Thyroid gland (tissue), 4 donors: ENCODE measurements around the gene TMA7. TPM values are rescaled to one million over a fixed set of nuclear protein-coding genes. Genes with fewer than 3 reads are reported as not detected.
A peak's percentile ranks its signal among the peaks of the same experiment; 100 is the strongest.
"Not testable (repeated sequence)": the region's sequence is repeated elsewhere in the genome, so short reads cannot be mapped to it uniquely, and the experiment has no call there.

Experiments
- DNase-seq, 2 donors: peaks; one replicate each; pipeline ENCODE4 v3.0.0-alpha.2; 2019
- H3K27ac ChIP-seq, 3 donors: fragments of 200-600 bp; sonication (generic); 1 replicate in 2 of 3; 2 replicates in 1 of 3; pipeline ENCODE4 v1.5.1; 2016 to 2019; ENCODE audit warnings: mild to moderate bottlenecking in 1 of 3, moderate library complexity in 1 of 3
- H3K27me3 ChIP-seq: fragments of 200-600 bp; sonication (generic); one replicate; pipeline ENCODE4 v1.5.1; 2019
- H3K36me3 ChIP-seq, 2 donors: fragments of 200-600 bp; sonication (generic); one replicate each; pipeline ENCODE4 v1.5.1; 2016 to 2019
- H3K4me1 ChIP-seq, 2 donors: fragments of 200-600 bp; sonication (generic); one replicate each; pipeline ENCODE4 v1.5.1; 2017 to 2019
- H3K4me3 ChIP-seq, 3 donors: fragments of 200-600 bp; sonication (generic); replicated peaks in 1 of 3; 1 replicate in 2 of 3; 2 replicates in 1 of 3; pipeline ENCODE4 v1.5.1; 2016; ENCODE audit warnings: mild to moderate bottlenecking in 1 of 3
- H3K9me3 ChIP-seq: fragments of 200-600 bp; sonication (generic); one replicate; pipeline ENCODE4 v1.5.1; 2017
- CTCF ChIP-seq, 6 experiments: fragments of 200-600 bp in 3 of 6; fragments of 450-650 bp in 3 of 6; sonication (generic) in 3 of 6; IDR thresholded peaks; one replicate each; pipeline ENCODE4 v1.5.1; 2016 to 2019; ENCODE audit warnings: antibody characterized with exemption in 6 of 6, mild to moderate bottlenecking in 2 of 6, inconsistent platforms in 1 of 6, moderate library complexity in 1 of 6
- POLR2A ChIP-seq, 2 donors: fragments of 450-650 bp; IDR thresholded peaks; one replicate each; pipeline ENCODE4 v1.6.1; 2017; ENCODE audit warnings: antibody characterized with exemption in 2 of 2, mild to moderate bottlenecking in 2 of 2, moderate library complexity in 1 of 2
- WGBS, 2 donors: methylation state at CpG; one replicate each; pipeline ENCODE4 v1.1.5; 2017; 5-methylcytosine and 5-hydroxymethylcytosine counted together
- intact Hi-C: fragments of 100-400 bp; cut with DNase I; formaldehyde crosslinking; loops from one replicate; pipeline ENCODE4 v1.15.1; 2023
- total RNA-seq, 4 donors: library from RNA; depleted of rRNA; stranded (reverse); fragments of >200 nt; gene quantifications; one replicate each; pipeline ENCODE4 v1.2.3, GENCODE V29; 2016

Gene TMA7
- total RNA-seq, 4 donors from 2014 or later = 133 to 413 (median 301) TPM

DNA sequence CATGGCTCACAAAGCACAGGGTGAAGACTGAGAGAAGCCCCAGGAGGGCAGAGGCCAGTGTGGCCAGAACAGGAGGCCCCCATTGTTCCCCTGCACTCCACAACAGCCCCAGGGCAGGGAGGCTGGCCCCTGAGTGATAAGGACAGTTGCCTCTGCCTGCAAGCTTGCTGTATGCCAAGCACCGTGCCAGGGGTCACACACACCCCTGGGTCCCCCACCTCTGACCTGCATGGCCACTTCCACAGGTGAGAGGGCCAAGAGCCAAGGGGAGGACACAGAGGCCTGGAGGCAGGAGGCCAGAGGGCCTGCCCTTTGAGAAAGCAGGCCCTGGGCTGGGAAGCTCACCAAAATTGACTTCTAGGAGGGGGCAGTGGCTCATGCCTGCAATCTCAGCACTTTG is 30.2 kb downstream of the TMA7 start:
- 60% methylated on average over 1 of the region's 1 CpG; no CpG with 5 or more reads in 1 of the 2 donors for WGBS, 2 donors
- Histone ChIP-seq H3K27ac (peak overlapping the region in 1 of 3 donors; percentile 99), H3K9me3 (no peaks in the 10 kb centered on the region), H3K36me3 (peaks cover 13 to 14% of the 10 kb centered on the region in 2 donors), H3K4me3 (no peak overlapping the region), H3K27me3 (no peaks in the 10 kb centered on the region), H3K4me1 (peaks cover 33 to 79% of the 10 kb centered on the region in 2 donors)
- intact Hi-C loops = no loop called here
- no peak for TF ChIP-seq CTCF (IDR thresholded peaks at IDR 0.05)
- no peak for DNase-seq

- H3K4me1 ChIP-seq = peaks cover 18 to 59% of the 10 kb centered on the region in 2 donors
Measured at GRCh38 chr3:48472673-48472922, 32.5 kb downstream of the TMA7 start.

DNA sequence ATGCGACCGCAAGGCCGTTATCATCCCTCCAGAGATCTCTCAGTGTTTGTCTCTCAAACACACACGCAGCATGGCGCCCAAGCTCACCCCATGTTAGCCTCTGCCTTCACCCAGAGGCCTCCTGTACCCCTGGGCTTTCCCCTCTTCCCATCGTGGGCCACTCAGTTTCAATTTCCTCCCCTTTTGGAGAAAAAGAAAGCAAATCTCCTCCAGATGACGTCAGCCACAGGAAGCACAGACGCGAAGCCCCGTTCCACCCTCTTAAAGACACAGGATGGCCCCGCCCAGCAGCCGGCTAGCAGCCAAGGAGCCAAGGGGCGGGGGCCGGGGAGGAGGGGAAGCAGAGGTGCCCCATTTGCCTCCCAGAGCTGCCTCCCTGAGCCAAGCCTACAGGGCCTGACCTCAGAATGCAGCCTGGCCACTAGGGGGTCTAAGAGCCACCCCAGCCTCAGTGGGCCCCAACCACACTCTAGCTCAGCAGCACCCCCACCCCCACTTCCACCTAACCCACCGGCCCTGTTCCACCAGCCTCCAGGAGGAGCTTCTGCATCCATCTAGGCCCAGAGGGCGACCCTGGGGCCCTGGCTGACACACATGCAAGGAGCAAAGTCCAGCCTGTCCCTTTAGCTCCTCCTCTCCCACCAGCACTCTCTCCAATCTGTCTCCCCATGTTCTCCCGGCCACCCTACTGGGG is 33.0 kb downstream of the TMA7 start:
- peak; percentile 93 to 94 for DNase-seq
- Histone ChIP-seq H3K36me3 (peaks cover 11 to 13% of the 10 kb centered on the region in 2 donors), H3K9me3 (no peaks in the 10 kb centered on the region), H3K27me3 (no peaks in the 10 kb centered on the region), H3K27ac (peak overlapping the region; percentile 94 to 99 (median 96)), H3K4me1 (peaks cover 18 to 55% of the 10 kb centered on the region in 2 donors), H3K4me3 (peak overlapping the region; percentile 46 to 78 (median 55))
- TF ChIP-seq POLR2A (IDR thresholded peaks at IDR 0.05) (peak in 1 of 2 donors; percentile 78), CTCF (IDR thresholded peaks at IDR 0.05) (peak in 5 of 6 experiments; percentile 20 to 43 (median 33))
- intact Hi-C loops = no loop called here
- WGBS, 2 donors = 6% methylated on average over 16 to 17 of the region's 17 CpGs

More at GRCh38 chr3:48472673-48472922, 32.5 kb downstream of the TMA7 start:
- DNase-seq = peak in 1 of 2 donors; percentile 28
- intact Hi-C loops = no loop called here
- TF ChIP-seq CTCF (IDR thresholded peaks at IDR 0.05) = no peak
- no peak for TF ChIP-seq POLR2A (IDR thresholded peaks at IDR 0.05)
- Histone ChIP-seq H3K36me3 (peaks cover 11 to 13% of the 10 kb centered on the region in 2 donors), H3K4me3 (peak overlapping the region; percentile 46 to 78 (median 55)), H3K9me3 (no peaks in the 10 kb centered on the region), H3K27ac (peak overlapping the region; percentile 94 to 99 (median 96)), H3K27me3 (no peaks in the 10 kb centered on the region)
- 5 to 6% methylated on average over 3 to 5 of the region's 5 CpGs for WGBS, 2 donors

- Histone ChIP-seq H3K9me3 (no peaks in the 10 kb centered on the region), H3K27ac (peak overlapping the region; percentile 94 to 99 (median 96)), H3K36me3 (peaks cover 10% of the 10 kb centered on the region in 2 donors), H3K4me1 (peaks cover 18 to 49% of the 10 kb centered on the region in 2 donors), H3K27me3 (no peaks in the 10 kb centered on the region), H3K4me3 (no peak overlapping the region)
- DNase-seq = no peak
- intact Hi-C loops = no loop called here
- 74 to 82% methylated on average over 5 of the region's 5 CpGs for WGBS, 2 donors
- no peak for TF ChIP-seq CTCF (IDR thresholded peaks at IDR 0.05)
- TF ChIP-seq POLR2A (IDR thresholded peaks at IDR 0.05) = no peak
Measured at GRCh38 chr3:48473617-48473952, 33.5 kb downstream of the TMA7 start.

GRCh38 chr3:48474031-48474430 is 34.0 kb downstream of the TMA7 start:
- H3K27ac ChIP-seq = peak overlapping the region; percentile 94 to 99 (median 96)
- DNase-seq, H3K9me3 ChIP-seq, H3K36me3 ChIP-seq, H3K27me3 ChIP-seq, H3K4me3 ChIP-seq, intact Hi-C loops: not testable (repeated sequence)
- 95 to 97% methylated on average over 4 of the region's 4 CpGs for WGBS, 2 donors
- peaks cover 18 to 45% of the 10 kb centered on the region in 2 donors for H3K4me1 ChIP-seq
